GM21360 (cell line): ENCODE measurements around the gene MAMSTR.
"Not testable (repeated sequence)": the region's sequence is repeated elsewhere in the genome, so short reads cannot be mapped to it uniquely, and the experiment has no call there.

Source experiments
- ATAC-seq: cut with Tn5 transposase; IDR thresholded peaks from one replicate; pipeline ENCODE4 v1.9.1; 2021; ENCODE audit warnings: mild to moderate bottlenecking, moderate library complexity; ENCODE audit not compliant: unreplicated experiment

Gene MAMSTR

DNA sequence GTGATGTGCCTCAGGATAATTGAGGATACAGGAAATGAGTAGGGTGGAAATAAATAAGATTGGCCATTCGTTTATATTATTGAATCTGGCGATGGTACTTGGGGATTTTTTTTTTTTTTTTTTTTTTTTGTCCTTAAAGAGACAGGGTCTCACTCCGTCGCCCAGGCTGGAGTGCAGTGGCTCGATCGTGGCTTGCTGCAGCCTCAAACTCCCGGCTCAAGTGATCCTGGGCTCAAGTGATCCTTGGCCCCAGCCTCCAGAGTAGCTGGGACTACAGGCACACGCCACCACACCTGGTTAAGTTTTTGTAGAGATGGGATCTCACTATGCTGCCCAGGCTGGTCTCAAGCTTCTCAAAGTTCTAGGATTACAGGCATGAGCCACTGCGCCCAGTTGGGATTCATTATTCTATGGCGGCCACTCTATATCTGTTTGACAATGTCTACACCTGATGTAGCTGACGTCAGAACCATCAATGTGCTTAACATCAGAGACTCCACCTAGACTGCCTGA is 2.7 kb upstream of the MAMSTR start:
- ATAC-seq = no peak

DNA sequence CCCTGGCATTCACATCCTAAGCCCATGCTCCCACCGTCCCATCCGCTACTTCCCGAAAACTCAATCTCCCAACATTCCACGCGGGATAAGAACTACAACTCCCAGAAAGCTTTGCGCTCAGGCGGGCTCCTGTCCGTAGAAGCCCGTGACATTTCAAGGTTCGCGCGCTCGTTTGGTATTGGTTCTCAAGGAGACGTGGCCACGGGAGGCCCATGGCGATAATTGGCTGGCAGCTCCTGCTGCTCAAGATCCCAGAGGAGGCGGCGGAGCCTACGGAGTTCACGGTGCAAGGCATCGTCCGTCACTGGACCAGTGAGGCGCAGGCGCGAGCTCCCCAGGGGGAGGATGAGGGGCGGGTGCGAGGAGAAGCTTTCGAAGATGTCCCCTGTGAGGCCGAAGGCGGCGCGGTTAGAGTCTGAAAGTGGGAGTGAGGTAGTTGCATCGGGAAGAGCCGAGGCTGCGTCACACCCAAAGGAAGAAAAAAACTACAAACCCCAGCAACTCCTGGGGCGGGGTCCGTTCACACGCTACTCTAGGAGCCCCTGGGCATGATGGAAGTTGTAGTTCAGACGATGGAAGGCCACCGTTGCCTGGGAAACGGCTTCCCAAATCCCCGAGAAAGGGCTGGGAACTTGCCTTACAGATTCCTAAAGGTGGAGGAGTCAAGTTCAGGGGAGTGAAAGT is 1.2 kb upstream of the MAMSTR start:
- ATAC-seq = peak; percentile 76

- no peak for ATAC-seq
Observed at GRCh38 chr19:48720251-48720612, 707 bp upstream of the MAMSTR start.

DNA sequence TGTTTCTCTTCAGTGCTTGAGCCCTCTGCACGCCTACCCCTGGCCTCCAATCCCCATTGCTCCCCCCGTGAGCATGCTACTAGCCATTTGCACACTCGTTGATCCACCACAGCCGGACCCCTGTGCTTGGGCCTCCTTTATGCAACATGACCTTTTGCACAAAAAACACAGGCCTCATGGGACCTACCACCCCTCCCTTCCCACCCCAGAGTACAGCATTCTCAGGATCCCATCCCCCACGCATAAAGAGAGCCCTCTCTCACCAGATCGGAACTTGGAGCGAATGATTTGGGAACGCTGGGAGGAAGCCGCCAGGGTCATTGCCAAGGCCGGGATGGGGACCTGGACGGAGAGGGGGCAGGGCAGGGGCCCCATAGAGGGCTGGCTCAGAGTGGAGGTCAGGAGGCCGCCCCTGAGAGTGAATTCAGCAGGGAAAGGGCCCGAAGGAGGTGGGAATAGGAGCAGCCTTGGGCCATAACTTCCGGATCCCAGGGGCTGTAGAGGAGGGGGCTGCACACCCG is 754 bp downstream of the MAMSTR start:
- ATAC-seq = no peak

DNA sequence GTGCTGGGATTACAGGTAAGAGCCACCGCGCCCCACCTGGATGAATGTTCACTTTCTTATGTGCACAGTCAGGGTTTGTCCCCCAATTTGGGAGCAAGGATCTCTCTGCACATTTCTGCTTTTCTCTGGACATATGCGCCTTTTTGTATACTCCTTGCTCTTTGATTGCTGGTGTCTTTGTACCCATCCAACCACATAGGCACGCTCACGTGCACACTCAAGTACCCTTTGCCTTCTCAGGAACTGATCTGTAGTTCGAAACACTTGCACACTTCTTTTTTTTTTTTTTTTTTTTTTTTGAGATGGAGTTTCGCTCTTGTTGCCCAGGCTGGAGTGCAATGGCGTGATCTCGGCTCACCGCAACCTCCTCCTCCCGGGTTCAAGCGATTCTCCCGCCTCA is 1.4 kb downstream of the MAMSTR start:
- ATAC-seq = not testable (repeated sequence)

- ATAC-seq = no peak
Observed at GRCh38 chr19:48716562-48717291, 2.8 kb downstream of the MAMSTR start.

- ATAC-seq = no peak
Observed at GRCh38 chr19:48715681-48716171, 3.8 kb downstream of the MAMSTR start.

DNA sequence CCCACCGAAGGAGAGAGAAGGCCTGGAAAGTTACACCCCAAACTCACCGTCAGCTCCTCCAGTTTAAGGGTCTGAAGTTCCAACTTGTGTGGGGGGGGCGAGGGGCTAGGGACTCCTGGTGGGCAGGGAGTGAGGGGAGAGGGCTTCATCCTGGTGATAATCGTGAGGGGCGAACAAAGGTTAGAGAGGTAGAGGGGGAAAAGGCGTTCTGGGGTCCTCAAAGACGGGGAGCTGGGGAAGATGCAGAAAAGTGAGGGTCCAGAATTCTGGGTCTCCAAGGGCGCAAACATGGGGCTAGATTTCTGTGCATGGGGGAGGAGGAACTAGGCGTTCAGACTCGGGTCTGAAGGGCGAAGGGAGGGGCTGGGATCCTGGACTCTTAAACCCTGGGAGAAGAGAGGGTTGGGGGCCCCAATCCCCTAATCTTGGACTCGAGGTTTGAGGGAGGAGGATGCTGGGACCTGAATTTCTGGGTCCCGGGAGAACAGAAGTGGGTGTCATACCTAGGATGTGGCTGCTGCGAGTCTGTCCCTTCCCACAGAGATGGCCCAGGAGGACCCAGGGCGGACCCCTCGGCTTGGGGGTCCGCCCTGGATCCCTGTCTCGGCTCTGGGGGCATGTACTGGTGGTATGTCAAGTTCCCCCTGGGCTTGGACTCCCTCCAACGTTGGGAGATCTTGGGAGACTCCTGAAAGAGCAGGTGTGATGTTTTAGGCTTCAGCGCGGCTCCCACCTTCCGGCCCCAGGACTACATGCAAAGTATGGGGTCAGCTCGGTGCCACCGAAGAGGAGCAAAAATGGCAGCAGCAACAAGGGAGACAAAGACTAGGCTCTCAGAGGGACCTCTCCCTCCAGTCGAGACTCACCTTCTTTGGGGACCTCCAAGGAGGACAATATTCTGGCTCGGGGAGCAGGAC is 4.5 kb downstream of the MAMSTR start:
- no peak for ATAC-seq

- peak; percentile 83 for ATAC-seq
Observed at GRCh38 chr19:48713864-48714755, 5.4 kb downstream of the MAMSTR start.

DNA sequence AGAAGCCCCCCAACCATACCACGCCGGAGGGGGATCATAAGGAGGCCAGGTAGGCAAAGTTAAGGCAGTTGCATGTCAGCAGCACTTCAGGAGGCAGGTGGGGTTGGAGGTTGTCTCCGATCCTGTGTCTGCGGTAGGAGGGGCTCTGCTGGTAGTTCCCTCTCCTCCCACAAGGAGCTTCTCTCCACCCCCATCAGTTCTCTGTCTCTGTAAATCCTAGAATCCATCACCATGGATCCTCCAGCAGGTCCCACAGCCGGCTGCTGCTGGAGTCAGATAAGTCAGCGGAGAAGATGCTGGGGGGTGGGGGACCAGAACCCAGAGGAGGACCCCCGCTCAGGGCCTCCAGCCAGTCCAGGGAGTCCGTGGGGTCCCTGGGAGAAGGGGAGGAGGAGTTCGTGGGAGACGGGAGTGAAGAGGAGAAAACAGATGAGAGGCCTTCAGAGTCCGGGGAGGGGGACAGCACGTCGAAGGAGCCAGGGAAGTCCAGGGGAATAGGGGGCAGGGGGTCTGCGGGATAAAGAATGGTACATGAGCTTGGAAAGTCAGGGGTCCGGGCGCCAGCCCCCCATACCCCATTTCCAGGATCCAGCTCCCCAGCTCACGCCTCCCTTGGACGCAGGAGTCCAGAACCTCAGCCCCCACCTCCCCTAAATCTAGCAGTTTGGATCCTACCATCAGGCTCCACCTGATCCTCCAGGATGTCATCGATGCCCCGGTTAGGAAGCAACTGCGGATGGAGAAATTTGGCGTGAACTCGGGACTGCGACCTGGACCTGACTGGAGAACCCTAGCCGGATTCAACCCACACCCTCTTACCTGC is 6.3 kb downstream of the MAMSTR start:
- no peak for ATAC-seq

DNA sequence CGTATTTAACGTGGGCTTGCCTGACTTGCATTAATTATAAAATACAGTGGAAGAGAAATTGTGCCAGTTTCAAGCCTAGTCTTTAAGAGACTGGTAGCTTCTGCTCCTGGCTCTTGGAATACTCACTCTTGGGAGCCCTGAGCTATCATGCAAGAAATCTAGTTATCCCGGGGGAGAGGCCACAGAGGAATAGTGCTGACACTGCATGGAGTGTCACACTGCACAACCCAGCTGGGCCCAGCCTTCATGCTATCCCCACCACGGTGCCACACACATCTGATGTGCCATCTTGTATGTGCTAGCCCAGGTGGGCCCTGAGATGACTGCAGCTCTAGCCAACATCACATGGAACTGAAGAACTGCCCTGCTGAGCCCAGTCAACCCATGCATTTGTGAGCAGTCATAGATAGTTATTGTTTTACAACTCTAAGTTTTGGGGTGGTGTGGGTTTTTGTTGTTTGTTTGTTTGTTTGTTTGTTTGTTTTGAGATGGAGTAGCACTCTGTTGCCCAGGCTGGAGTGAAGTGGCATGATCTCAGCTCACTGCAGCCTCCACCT is 8.3 kb downstream of the MAMSTR start:
- no peak for ATAC-seq

DNA sequence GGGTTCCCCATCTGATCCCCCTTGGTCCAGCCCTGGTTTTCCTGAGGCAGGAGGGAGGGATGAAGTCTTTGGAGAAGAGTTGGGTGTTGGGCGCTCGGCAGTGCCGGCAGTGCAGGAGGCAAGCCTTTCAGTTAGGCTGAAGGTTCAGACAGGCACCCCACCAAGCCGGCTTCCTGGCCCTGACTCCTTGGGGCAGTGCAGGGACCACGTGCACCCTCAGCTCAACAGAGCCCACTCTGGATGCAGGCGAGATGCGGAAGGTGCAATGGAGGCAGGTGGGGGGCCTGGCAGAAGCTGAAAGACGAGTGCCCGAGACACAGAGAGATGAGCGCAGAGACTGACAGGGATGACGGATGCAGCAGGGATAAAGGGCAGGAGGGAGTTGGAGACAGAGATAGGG is 11.1 kb downstream of the MAMSTR start:
- ATAC-seq = no peak

DNA sequence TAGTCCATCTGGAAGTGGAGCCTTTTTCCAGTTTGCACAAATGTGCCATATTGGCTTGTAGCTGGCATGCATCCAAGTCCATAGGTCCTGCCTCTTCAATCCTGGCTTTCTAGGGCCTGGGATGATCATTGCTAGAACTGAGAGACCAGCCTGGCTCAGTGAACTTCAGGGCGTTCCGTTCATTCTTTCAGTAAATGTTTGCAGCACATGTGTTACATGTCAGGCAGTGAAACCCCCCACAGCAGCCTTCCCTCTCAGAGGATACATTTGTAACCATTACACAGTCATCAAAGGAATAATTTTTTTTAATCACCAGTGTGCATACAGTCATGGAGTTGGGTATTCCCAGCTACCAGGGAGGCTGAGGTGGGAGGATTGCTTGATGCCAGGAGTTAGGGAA is 14.1 kb downstream of the MAMSTR start:
- ATAC-seq = no peak

GRCh38 chr19:48703316-48703715 is 16.2 kb downstream of the MAMSTR start:
- ATAC-seq = no peak

- no peak for ATAC-seq
Observed at GRCh38 chr19:48702701-48703100, 16.8 kb downstream of the MAMSTR start.

DNA sequence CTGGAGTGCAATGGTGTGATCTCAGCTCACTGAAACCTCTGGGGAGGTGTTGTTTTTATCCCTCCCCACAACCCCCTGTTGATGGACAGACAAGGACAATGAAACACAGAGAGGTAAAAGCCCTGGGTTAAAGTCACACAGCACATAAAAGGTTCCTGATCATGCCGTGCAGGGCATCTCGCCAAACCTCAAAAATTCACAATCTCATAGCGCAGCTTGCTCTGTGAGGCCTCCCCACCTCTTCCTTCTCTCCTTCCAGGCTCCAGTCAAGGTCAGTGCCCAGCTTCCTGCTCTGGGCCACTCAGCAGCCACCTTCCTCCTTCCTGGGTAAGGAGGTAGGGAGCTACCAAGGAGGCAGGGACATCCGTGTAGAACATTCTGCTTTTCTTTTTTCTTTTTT is 21.5 kb downstream of the MAMSTR start:
- ATAC-seq = no peak

DNA sequence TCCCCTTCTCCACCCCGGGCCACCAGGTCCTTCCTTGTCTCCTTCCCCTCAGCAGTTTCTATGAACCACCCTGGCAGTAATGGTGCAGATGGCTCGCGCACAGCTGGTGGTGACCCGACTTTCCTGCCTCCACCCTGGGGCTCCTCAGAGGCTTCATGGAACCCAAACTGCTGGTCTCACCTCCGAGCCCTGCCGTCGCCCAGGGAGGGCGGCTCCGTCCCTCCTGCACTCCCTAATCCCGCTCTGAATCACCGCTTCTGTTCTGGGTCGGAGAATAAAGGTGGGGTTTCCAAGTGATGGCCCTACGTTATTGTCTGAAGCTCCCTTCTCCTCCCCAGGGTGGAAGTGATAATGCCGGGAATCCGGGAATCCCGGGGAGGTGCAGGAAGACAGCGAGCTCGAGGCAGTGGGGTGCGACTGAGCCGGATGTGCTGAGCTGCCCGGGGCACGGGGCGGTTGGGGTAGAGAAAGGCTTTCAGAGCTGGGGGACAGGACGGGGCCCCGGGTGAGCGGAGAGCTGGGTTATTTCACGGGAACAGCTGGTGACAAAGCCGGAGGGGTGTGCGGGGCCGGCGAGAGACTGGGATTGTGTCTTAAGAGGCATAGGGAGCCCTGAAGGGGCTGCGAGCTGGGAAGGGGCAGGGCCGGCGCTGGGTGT is 23.0 kb downstream of the MAMSTR start:
- no peak for ATAC-seq

GRCh38 chr19:48695743-48696352 is 23.7 kb downstream of the MAMSTR start, which contains the start of gene FUT2:
TSS of gene FUT2 (plus strand) at chr19:48695971. CDS start at chr19:48702957, 6,986 bp downstream.
- ATAC-seq = no peak
